HG03139 (cell line): ENCODE measurements around the gene CHD5.

Source experiments
- ATAC-seq: cut with Tn5 transposase; IDR thresholded peaks from one replicate; pipeline ENCODE4 v1.9.1; 2021; ENCODE audit not compliant: unreplicated experiment

CHD5 gene

DNA sequence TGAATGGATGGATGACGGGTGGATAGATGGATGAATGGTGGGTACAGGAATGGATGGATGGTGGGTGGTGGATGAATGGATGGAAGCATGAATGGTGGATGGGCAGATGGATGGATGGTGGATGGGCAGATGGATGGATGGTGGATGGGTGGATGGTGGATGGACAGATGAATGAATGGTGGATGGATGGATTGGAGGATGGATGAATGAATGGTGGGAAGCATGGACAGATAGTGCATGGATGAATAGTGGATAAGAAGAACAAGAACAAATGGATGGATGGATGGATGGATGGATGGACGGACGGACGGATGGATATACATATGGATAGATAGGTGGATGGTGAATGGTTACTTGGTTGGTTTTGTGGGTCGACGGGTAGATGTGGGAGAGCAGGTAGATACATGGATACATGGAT, 4.7 kb downstream of the CHD5 start:
- no peak for ATAC-seq

GRCh38 chr1:6174621-6175410, 5.3 kb downstream of the CHD5 start:
- no peak for ATAC-seq

- ATAC-seq = no peak
Measured at GRCh38 chr1:6172549-6172948, 7.6 kb downstream of the CHD5 start.

- no peak for ATAC-seq
Measured at GRCh38 chr1:6171548-6172124, 8.5 kb downstream of the CHD5 start.

GRCh38 chr1:6170742-6171201, 9.3 kb downstream of the CHD5 start:
- no peak for ATAC-seq

DNA sequence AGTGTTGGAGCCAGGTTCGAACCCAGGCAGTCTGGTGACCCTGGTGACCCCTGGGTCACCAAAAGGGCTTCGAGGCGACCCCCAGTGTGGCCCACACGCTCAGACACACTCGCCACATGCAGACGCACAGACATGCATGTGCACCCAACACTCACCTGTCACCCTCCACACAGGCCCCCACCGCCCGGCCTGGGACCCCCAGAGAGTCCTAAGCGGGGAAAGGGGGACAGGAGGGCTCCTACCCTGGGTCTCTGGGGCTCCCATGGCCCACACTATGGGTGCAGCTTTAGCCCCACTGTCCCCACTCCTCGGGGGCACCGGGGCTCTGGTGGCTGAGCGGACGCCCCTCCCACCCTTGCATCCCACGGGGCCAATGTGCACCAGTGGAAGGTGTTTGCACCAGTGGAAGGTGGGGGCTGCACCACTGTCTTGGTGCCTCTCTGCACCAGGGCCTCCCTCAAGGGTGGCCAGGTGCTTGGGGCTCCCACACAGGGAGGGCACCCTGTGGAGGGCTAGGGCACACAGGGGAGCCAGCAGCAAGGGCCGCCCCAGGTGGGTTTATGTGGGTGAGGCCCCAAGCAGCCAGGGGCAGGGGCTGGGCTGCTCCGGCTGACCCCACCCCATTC, 9.9 kb downstream of the CHD5 start:
- ATAC-seq = no peak

DNA sequence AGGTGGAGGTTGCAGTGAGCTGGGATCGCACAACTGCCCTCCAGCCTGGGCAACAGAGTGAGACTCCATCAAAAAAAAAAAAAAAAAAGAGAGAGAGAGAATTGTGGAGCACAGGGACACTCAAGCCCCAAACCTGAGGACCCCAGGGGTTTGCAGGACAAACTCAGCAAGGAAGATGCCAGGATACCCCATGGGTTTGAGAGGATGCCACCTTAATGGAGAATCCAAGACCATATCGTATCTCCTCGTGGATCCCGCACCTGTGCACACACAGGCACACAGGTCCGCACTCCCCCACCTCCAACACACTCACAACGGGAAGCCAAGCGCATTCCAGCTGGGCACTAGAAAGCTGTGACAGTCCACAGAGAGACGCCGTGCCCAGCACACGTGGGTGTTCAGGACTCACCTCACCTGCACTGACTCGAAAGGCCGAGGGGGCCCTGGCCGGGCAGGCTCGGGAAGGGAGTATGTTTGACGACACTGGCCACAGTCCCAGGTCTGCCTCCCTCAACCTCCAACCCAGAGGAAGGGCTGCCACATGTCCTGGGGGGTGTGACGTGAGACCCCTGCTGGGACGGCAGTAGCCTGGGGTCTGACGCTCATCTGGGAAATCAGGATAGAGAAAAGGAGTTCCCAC, 11.1 kb downstream of the CHD5 start:
- no peak for ATAC-seq

- no peak for ATAC-seq
Measured at GRCh38 chr1:6167391-6168303, 12.5 kb downstream of the CHD5 start.

DNA sequence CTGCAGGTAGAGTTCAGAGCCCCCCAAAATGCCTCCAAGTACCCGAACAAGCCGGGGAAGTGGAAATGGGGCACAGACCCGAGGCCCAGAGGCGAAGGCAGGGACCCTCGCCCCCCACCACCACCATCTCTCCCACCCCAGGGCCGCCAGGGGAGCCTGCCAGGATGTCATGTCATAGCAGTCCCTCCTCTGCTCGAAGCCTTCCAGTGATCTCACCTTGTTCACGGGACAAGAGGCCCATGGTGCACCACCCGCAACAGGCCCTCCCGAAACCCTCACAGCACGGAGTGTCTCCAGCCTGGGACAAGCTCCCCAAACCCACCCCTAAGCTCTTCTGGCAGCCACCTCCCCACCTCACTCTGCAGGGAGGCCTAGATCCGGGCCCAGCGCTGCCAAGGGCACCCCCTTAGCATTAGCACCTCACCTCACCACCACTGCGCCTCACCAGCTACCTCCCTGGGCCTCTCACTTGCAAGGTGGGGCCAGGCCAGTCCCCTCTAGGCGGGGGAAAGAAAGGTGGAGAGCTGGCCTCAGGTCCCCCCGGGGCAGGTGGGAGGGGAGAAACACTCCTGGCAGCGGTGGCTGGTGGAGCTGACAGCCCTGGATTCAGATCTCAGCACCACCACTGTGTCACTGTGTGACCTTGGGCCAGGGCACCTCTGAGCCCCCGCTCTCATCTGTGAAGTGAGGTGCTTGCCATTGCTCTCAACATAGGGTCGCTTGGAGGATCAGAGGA, 13.3 kb downstream of the CHD5 start:
- no peak for ATAC-seq

DNA sequence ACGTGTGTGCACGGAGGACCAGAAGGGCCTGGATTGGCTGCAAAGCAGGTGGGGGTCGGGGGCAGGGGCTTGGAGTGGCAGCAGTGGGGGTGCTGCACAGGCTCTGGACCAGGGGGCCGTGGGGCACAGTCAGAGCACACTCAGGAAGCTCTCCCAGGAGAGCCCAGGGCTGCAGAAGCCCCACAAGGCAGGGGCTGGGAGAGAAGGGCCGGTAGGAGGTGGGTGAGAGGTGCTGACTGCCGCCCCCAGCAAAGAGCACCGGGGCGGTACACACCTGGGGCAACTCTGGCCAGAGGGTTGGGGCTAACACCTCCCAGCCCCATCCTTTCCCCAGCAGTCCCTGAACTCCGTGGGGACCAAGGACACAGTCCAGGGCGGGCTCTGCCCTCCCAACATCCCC, 13.9 kb downstream of the CHD5 start:
- no peak for ATAC-seq

DNA sequence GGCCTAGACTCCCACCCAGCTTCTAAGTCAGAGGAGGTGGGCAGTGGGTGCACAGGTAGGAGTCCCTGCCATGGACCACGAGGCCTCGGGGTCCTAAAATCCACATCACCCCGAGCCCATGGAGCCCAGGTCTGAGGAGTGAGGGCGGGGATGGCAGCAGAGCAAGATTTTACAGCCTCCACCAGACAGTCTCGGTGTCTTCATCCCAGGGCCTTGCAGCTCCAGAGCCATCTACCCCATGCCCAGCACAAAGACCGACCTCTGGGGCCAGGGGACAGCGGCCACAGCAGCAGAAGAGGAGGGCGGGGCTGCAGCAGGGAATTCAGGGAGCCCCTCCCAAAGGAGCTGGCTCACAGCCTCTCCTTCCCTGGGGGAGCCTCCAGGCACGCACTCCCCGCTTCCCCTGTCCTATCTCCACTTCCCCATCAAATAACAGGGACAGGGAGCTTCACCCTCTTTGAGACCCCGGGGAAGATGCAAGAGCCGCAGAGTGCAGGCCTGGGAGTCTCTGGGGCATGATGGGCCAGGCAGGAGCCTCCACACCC, 14.6 kb downstream of the CHD5 start:
- ATAC-seq = no peak

DNA sequence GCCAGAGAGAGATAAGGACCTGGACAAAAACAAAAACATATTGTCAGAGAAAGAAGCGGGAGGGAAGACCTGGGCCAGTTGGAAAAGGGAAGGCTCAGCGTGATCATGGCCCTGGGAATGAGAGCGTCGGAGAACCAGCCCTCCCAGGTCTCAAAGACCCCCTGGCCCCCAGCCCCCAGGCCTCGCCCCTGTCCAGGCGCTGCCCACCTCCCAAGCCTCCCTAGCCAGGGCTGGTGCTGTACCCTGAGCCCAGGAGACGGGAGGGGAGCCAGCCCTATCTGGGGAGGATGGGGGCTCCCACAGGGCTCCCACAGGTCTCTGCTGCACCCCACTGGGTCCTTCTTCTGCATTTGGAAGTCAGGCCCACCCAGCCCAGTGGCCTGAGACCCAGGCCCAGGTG, 15.1 kb downstream of the CHD5 start:
- ATAC-seq = no peak

DNA sequence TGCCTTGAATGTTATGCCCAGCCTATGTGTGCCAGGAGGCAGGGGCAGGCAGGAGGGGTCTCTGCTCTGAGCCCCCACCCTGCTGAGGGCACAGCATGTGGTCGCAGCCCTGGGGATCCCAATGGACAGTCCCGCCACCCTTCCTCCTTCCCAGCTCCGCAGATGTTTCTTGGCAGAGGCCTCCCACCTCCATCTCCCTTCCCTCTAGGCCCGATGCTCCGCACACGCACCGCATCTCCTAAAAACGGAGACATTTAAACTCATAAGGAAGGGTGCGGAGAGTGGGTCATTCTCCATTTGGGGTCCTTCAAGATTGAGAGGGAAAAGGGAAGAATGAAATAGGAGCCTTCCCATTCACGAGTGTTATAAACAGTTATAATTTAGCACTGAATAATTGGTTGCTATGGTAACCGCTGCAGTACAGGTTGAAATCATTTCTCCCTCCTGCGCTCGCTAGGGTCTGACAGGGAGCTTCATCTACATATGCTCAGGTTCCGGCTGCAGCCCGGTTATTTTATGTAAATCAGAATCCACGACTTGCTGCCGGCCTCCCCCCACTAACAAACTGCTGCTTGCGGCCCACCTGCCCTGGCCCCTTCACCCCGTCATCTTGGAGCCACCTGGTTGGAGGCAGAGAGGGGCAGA, 16.0 kb downstream of the CHD5 start:
- ATAC-seq = no peak

- ATAC-seq = no peak
Measured at GRCh38 chr1:6163191-6163972, 16.7 kb downstream of the CHD5 start.

DNA sequence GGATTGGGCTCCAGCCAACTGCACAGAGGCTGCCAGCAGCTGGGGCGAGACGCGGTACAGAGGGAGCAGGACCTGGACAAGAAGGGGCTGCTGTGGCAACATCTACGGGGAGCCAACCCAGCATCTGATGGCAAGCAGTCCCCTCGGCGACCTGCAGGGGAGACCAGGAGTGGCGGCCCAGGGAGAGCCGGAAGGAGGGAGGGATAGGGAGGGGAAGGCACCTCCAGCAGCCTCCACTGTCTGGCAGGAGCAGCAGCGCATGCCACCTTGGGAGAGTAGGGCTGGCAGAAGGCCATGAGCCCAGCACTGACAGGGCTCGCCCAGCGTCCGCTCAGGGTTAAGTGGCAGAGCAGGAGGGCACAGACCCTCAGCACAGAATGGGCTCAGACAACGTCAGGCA, 17.3 kb downstream of the CHD5 start:
- ATAC-seq = no peak

DNA sequence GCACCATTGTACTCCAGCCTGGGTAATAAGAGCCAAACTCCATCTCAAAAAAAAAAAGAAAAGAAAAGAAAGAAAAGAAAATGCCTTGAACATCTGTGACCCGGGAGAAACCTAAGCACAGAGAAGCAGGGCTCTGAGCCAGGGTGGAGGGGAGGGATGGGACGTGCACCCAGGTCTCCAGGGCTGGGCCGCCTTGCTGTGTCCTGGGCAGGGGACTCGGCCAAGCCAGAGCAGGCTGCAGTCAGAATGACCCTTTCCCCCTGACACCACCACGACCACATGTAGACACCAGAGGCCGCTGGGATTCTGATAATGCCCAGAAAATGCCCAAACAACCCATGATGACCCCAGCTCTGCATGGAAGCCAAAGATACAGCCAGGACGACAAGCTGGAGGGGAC, 17.8 kb downstream of the CHD5 start:
- ATAC-seq = no peak

- no peak for ATAC-seq
Measured at GRCh38 chr1:6158181-6158580, 21.9 kb downstream of the CHD5 start.

GRCh38 chr1:6157528-6158174, 22.5 kb downstream of the CHD5 start:
- no peak for ATAC-seq
